Panc1 (cell line): Measurements from ENCODE around the gene ATP6V1F. TPM values are rescaled to one million over a fixed set of nuclear protein-coding genes. Genes with fewer than 3 reads are reported as not detected.

Experiments
- ATAC-seq: fragments of 200-7000 bp; cut with Tn5 transposase; 2 replicates; pipeline ENCODE4 v1.9.1; 2020; ENCODE audit warnings: mild to moderate bottlenecking, moderate library complexity
- BruUV-seq: library from RNA; stranded (reverse); fragments of 400-500 nt; replicated peaks from 2 replicates; lab custom pipeline; 2021; lab: Mats Ljungman, UMichigan
- CTCF ChIA-PET: fragments of 300-600 bp; sonication (Branson Sonifier 250); formaldehyde crosslinking; loops from one replicate; lab custom pipeline; 2022; ENCODE audit warnings: antibody characterized with exemption; lab: Charles Lee
- POLR2A ChIA-PET: fragments of 300-600 bp; sonication (Branson Sonifier 250); formaldehyde crosslinking; loops from one replicate; lab custom pipeline; 2022; ENCODE audit warnings: antibody characterized with exemption; lab: Charles Lee
- DNase-seq: peaks from one replicate; pipeline ENCODE4 v3.0.0-alpha.2; 2010; ENCODE audit warnings: low read depth, low spot score
- H3K27ac ChIP-seq: 2 replicates; pipeline ENCODE4 v1.5.1; 2011; ENCODE audit warnings: mild to moderate bottlenecking, low read length, inconsistent platforms
- H3K27me3 ChIP-seq: fragments of 200-500 bp; sonication (Bioruptor generic); 2 replicates; pipeline ENCODE4 v1.6.0; 2014; ENCODE audit warnings: low read length, inconsistent platforms; ENCODE audit not compliant: control insufficient read depth, insufficient read depth
- H3K36me3 ChIP-seq: fragments of 200-500 bp; sonication (Bioruptor generic); 2 replicates; pipeline ENCODE4 v1.5.1; 2014; ENCODE audit warnings: inconsistent platforms, mild to moderate bottlenecking, low read length, moderate library complexity; ENCODE audit not compliant: control insufficient read depth, insufficient read depth
- H3K4me1 ChIP-seq: 2 replicates; pipeline ENCODE4 v1.5.1; 2011; ENCODE audit warnings: inconsistent platforms, mild to moderate bottlenecking, low read length, moderate library complexity; ENCODE audit not compliant: control insufficient read depth, insufficient read depth
- H3K4me3 ChIP-seq, 2 experiments: 2 replicates each; pipeline ENCODE4 v1.5.1; 2011 to 2012; ENCODE audit warnings: low read depth in 2 of 2, low read length in 2 of 2, mild to moderate bottlenecking in 2 of 2, inconsistent platforms in 1 of 2, moderate library complexity in 1 of 2
- H3K9me3 ChIP-seq: fragments of 200-500 bp; sonication (Bioruptor generic); 2 replicates; pipeline ENCODE4 v1.5.1; 2014; ENCODE audit warnings: low read depth, mild to moderate bottlenecking, inconsistent platforms, low read length, moderate library complexity; ENCODE audit not compliant: control insufficient read depth, insufficient read depth
- POLR2AphosphoS5 ChIP-seq: IDR thresholded peaks from 2 replicates; pipeline ENCODE4 v1.6.1; 2012; ENCODE audit warnings: mild to moderate bottlenecking, low read depth, low read length, moderate library complexity
- REST ChIP-seq, 2 experiments: IDR thresholded peaks; 2 replicates each; pipeline ENCODE4 v1.6.1; 2011 to 2012; ENCODE audit warnings: low read depth in 2 of 2, control low read depth in 1 of 2, low read length in 1 of 2, mild to moderate bottlenecking in 1 of 2, moderate library complexity in 1 of 2; ENCODE audit not compliant: insufficient read depth in 1 of 2
- SIN3A ChIP-seq: IDR thresholded peaks from 2 replicates; pipeline ENCODE4 v1.6.1; 2012; ENCODE audit warnings: low read depth, mild to moderate bottlenecking, low read length, moderate library complexity, borderline replicate concordance; ENCODE audit not compliant: insufficient read depth
- TCF7L2 ChIP-seq: IDR thresholded peaks from 2 replicates; pipeline ENCODE4 v1.6.1; 2011; ENCODE audit warnings: mild to moderate bottlenecking, low read depth, low read length, inconsistent platforms
- in situ Hi-C: cut with HindIII; loops from 2 replicates; pipeline ENCODE4 v1.10.0; 2016; ENCODE audit warnings: low sequenced_read_pairs, low pct_unique_long_range_greater_than_20kb
- intact Hi-C: fragments of 100-400 bp; cut with micrococcal nuclease; formaldehyde crosslinking; loops from one replicate; pipeline ENCODE4 v1.10.0; 2022; ENCODE audit not compliant: unreplicated experiment
- total RNA-seq: library from RNA; stranded (reverse); gene quantifications from one replicate; pipeline ENCODE4 v1.2.1, GENCODE V29; 2021; ENCODE audit not compliant: unreplicated experiment
- TF ChIP-seq, protein P1 (sequence below): fragments of 450-650 bp; IDR thresholded peaks from 2 replicates; pipeline ENCODE4 v1.5.1; 2017; ENCODE audit warnings: mild to moderate bottlenecking

ATP6V1F gene
- total RNA-seq, 1 experiment from 2014 or later, result 151 TPM

DNA sequence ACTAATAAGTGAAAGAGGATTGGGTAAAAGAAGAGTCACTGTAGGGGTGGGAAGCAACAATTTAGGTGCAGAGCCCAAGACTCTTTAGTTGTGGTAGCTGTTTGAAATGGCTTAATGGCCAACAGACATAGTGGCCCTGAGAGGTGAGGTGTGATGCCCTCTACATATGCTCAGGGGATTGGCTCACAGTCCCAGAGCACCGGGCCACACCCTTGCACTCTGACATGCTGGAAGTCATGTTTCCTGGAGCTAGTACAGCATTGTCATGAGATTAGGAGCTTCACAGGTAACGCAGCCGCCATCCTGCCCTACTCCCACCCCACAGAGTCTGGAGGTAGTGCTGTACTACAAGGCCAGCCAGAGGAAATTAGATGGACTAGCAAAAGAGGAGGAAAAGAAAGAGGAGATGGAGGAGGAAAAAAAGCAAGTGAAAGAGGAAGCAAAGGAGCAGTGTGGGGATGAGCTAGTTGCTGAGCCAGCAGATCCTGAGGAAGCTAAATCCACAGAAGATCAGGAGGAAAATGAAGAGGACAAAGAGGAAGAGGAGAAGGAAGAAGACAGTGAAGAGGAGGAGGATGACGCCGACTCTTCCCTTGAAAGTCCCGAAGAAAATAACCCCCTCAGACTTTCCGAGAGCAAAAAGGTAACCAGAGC is 47.2 kb upstream of the ATP6V1F start:
- no peak for ATAC-seq
- intact Hi-C loops (no loop called here), in situ Hi-C loops (no loop called here)
- Histone ChIP-seq H3K4me3 (no peak overlapping the region), H3K4me1 (no peaks in the 10 kb centered on the region), H3K36me3 (no peaks in the 10 kb centered on the region), H3K27ac (no peak overlapping the region), H3K27me3 (peaks cover 31% of the 10 kb centered on the region), H3K9me3 (no peaks in the 10 kb centered on the region)
- no peak for TF ChIP-seq REST (IDR thresholded peaks at IDR 0.05; ENCODE audit: insufficient read depth in 1 of 2, low read depth in 2 of 2, low read length in 1 of 2)
- no peak for TF ChIP-seq POLR2AphosphoS5
- TF ChIP-seq, protein P1, sequence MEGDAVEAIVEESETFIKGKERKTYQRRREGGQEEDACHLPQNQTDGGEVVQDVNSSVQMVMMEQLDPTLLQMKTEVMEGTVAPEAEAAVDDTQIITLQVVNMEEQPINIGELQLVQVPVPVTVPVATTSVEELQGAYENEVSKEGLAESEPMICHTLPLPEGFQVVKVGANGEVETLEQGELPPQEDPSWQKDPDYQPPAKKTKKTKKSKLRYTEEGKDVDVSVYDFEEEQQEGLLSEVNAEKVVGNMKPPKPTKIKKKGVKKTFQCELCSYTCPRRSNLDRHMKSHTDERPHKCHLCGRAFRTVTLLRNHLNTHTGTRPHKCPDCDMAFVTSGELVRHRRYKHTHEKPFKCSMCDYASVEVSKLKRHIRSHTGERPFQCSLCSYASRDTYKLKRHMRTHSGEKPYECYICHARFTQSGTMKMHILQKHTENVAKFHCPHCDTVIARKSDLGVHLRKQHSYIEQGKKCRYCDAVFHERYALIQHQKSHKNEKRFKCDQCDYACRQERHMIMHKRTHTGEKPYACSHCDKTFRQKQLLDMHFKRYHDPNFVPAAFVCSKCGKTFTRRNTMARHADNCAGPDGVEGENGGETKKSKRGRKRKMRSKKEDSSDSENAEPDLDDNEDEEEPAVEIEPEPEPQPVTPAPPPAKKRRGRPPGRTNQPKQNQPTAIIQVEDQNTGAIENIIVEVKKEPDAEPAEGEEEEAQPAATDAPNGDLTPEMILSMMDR, result no peak
- TF ChIP-seq SIN3A, result no peak
- no peak for TF ChIP-seq TCF7L2
- no TSS peak for BruUV-seq
- ChIA-PET POLR2A (no interaction called here), CTCF (no interaction called here)
- DNase-seq, result no peak

GRCh38 chr7:128818694-128819093 is 44.0 kb upstream of the ATP6V1F start:
- no peaks in the 10 kb centered on the region for H3K36me3 ChIP-seq
- intact Hi-C loops, result no loop called here
- POLR2A ChIA-PET, result no interaction called here
- DNase-seq, result no peak
- no TSS peak for BruUV-seq
- no peak for ATAC-seq
- CTCF ChIA-PET, result interaction anchor here (0.6 kb wide), 1 partner anchor 21 kb away, joined by 3 read pairs; no protein-coding TSS in a partner anchor
- no peak overlapping the region for H3K4me3 ChIP-seq
- H3K27ac ChIP-seq, result no peak overlapping the region
- peaks cover 28% of the 10 kb centered on the region for H3K27me3 ChIP-seq
- H3K9me3 ChIP-seq, result no peaks in the 10 kb centered on the region
- no peak for TF ChIP-seq TCF7L2
- TF ChIP-seq SIN3A, result no peak
- TF ChIP-seq, protein P1, result no peak
- in situ Hi-C loops, result no loop called here
- H3K4me1 ChIP-seq, result no peaks in the 10 kb centered on the region
